Activated CD4-positive, alpha-beta T cell treated with anti-CD3 and anti-CD28 coated beads, Interleukin-2, amount 50 U/mL, for 24 hours (primary cell): ENCODE results near the gene GCHFR.

Experiments
- DNase-seq, 2 donors: peaks; one replicate each; pipeline ENCODE4 v3.0.0-alpha.2; 2020; ENCODE audit warnings: low read depth in 1 of 2, low spot score in 1 of 2

GCHFR gene

GRCh38 chr15:40763801-40764628, at the start of gene GCHFR:
Gene GCHFR (plus strand): TSS chr15:40764068. CDS start chr15:40764181, 113 bp downstream.
- DNase-seq = peak; percentile 41 to 45

- DNase-seq = no peak
These were observed 49.7 kb upstream of the GCHFR start for GRCh38 chr15:40714144-40714543.

GRCh38 chr15:40716165-40716564, 47.7 kb upstream of the GCHFR start:
- no peak for DNase-seq

GRCh38 chr15:40721701-40722100, 42.2 kb upstream of the GCHFR start:
- DNase-seq = no peak

- no peak for DNase-seq
These were observed 41.5 kb upstream of the GCHFR start for GRCh38 chr15:40722354-40722753.

- no peak for DNase-seq
These were observed 40.9 kb upstream of the GCHFR start for GRCh38 chr15:40722934-40723333.

- DNase-seq = no peak
These were observed 39.9 kb upstream of the GCHFR start for GRCh38 chr15:40723919-40724318.

GRCh38 chr15:40731034-40731433, 32.8 kb upstream of the GCHFR start:
- no peak for DNase-seq

GRCh38 chr15:40736575-40736974, 27.3 kb upstream of the GCHFR start:
- no peak for DNase-seq

- no peak for DNase-seq
These were observed 26.8 kb upstream of the GCHFR start for GRCh38 chr15:40737048-40737447.

GRCh38 chr15:40739047-40739446, 24.8 kb upstream of the GCHFR start:
- DNase-seq = no peak

GRCh38 chr15:40739854-40740253, 24.0 kb upstream of the GCHFR start:
- no peak for DNase-seq

- DNase-seq = no peak
These were observed 20.4 kb upstream of the GCHFR start for GRCh38 chr15:40743485-40743901.

- DNase-seq = peak; percentile 21 to 35
These were observed 19.7 kb upstream of the GCHFR start for GRCh38 chr15:40743921-40744814.

GRCh38 chr15:40744815-40745152, 19.1 kb upstream of the GCHFR start:
- no peak for DNase-seq

GRCh38 chr15:40746916-40747418, 16.9 kb upstream of the GCHFR start:
- no peak for DNase-seq

GRCh38 chr15:40747685-40748631, 15.9 kb upstream of the GCHFR start:
- no peak for DNase-seq

- no peak for DNase-seq
These were observed 14.7 kb upstream of the GCHFR start for GRCh38 chr15:40749151-40749630.

- DNase-seq = no peak
These were observed 13.0 kb upstream of the GCHFR start for GRCh38 chr15:40750885-40751284.

- no peak for DNase-seq
These were observed 12.1 kb upstream of the GCHFR start for GRCh38 chr15:40751745-40752144.

- DNase-seq = no peak
These were observed 9.3 kb upstream of the GCHFR start for GRCh38 chr15:40754574-40754882.
